ENCODE data around the gene PRDM16.

DNA sequence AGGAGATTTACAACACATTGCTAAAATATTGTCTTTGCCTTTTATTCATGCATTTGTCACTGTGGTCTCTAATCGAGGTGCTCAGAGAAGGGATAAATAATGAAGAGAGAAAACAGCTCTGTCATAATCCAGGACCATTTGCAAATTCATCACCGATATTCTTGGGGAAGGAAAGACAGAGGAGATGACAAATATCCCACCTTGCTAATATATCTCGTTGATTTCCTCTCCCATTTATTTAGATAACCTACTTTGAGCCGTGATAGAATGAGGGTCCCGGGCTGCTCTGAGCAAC, 86.9 kb downstream of the PRDM16 start:
- TF ChIP-seq POLR2A (IDR thresholded peaks at IDR 0.05): no peak
- TF ChIP-seq, protein P1, sequence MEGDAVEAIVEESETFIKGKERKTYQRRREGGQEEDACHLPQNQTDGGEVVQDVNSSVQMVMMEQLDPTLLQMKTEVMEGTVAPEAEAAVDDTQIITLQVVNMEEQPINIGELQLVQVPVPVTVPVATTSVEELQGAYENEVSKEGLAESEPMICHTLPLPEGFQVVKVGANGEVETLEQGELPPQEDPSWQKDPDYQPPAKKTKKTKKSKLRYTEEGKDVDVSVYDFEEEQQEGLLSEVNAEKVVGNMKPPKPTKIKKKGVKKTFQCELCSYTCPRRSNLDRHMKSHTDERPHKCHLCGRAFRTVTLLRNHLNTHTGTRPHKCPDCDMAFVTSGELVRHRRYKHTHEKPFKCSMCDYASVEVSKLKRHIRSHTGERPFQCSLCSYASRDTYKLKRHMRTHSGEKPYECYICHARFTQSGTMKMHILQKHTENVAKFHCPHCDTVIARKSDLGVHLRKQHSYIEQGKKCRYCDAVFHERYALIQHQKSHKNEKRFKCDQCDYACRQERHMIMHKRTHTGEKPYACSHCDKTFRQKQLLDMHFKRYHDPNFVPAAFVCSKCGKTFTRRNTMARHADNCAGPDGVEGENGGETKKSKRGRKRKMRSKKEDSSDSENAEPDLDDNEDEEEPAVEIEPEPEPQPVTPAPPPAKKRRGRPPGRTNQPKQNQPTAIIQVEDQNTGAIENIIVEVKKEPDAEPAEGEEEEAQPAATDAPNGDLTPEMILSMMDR (IDR thresholded peaks at IDR 0.05): no peak
